ENCODE measurements around the gene TKT.
A peak's percentile ranks its signal among the peaks of the same experiment; 100 is the strongest.
"Not testable (repeated sequence)": the region's sequence is repeated elsewhere in the genome, so short reads cannot be mapped to it uniquely, and the experiment has no call there.

The TKT gene, protein sequence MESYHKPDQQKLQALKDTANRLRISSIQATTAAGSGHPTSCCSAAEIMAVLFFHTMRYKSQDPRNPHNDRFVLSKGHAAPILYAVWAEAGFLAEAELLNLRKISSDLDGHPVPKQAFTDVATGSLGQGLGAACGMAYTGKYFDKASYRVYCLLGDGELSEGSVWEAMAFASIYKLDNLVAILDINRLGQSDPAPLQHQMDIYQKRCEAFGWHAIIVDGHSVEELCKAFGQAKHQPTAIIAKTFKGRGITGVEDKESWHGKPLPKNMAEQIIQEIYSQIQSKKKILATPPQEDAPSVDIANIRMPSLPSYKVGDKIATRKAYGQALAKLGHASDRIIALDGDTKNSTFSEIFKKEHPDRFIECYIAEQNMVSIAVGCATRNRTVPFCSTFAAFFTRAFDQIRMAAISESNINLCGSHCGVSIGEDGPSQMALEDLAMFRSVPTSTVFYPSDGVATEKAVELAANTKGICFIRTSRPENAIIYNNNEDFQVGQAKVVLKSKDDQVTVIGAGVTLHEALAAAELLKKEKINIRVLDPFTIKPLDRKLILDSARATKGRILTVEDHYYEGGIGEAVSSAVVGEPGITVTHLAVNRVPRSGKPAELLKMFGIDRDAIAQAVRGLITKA

DNA sequence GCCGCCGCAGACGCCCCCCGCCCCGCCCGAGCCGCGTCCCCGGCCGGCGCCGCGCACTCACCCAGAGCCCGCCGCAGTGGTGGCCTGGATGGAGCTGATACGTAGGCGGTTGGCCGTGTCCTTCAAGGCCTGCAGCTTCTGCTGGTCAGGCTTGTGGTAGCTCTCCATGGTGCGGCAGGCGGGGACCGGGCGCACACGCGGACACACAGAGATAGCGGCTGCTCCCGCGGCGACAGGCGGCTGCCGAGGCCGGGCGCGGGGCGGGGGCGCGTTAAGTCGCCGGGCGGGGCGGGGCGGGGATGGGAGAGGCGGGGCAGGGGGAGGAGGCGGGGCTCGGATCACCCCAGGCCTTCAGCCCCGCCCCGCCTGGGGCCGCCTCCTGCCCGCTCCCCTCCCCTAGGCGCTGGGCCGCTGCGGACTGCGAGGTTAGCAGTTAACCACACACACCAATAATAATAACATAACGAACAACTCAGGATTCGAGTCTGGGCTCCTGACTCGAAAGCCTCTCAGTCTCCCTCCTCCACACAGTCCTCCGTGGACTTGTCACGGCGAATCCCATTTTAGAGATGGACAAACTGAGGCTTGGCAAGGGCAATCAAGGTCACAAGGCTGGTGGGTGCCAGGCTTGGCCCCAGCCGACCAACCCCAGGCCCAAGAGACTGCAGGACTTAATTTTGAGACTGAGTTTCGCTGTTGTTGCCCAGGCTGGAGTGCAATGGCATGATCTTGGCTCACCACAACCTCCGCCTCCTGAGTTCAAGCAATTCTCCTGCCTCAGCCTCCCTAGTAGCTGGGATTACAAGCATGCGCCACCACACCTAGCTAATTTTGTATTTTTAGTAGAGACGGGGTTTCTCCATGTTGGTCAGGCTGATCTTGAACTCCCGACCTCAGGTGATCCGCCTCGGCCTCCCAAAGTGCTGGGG, at the start of gene TKT:
Gene TKT, minus strand, starts transcription at position 248 of the 929 bp plus-strand sequence. Its CDS starts 80 bp downstream, at position 168.
- DNase-seq: peak; percentile 53 to 81 (median 59)

DNA sequence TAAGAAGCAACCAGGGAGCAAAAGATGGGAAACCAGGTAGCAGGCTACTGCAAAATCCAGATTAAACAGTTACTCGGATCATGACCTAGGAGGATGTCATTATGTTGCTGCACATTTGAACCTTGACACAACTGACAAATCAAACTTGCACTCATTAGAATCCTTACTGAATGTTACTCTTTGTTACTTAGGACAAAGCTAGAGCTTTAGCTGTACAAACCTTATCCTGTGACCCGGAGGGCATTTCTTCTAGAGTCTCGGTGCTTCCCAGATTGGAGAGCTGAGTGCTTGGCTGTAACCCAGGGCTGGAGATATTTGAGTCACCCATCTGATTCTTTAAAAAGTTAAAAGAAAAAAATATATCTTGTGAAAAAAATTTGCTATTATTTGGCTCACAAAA, 48.1 kb upstream of the TKT start:
- no peak for DNase-seq

DNA sequence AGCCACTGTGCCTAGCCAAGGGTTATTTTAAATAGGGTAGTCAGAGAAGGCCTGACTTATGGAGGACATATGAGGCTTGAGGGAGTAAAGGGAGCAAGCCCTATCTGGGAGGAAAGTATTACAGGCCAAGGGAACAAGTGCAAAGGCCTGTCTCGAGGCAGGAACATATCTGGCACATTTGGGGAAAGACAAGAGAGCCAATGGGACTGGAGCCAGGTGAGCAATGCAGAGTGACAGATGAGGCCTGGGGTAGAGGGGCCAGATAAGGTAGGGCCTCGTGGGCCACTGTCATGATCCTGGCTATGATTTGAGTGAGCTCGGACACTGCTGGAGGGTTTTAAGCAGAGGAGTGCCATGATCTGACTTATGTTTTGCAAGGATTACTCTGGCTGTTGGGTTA, 47.7 kb upstream of the TKT start:
- DNase-seq: no peak

DNA sequence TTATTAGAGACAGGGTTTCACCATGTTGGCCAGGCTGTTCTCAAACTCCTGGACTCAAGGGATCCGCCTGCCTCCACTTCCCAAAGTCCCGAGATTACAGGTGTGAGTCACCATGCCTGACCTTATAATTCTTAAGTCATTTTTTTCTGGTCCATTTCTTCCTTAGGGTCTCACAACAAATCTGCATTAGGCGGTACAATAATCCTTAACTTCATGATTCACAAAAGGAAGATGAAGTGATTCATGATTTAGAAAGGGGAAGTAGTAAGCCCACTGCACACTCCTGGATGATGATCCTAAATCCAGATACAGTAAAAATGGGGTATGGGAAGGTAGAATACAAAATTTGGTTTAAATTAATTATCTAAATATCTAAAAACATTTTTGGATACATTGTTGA, 45.0 kb upstream of the TKT start:
- DNase-seq: no peak

DNA sequence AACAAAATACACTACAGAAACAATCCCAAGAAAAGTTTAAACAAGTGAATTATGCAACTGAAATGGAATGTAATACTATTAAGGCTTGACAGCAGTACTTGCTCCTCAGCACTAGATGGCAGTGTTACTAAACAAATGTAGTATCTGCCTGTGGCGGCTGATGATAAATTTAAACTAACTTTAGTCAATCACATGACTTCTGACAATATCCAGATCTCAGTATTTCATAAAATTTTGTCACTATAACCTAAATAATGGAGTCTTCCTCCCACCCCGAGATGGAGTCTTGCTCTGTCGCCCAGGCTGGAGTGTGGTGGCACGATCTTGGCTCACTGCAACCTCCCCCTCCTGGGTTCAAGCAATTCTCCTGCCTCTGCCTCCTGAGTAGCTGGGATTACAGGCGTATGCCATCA, 43.8 kb upstream of the TKT start:
- not testable (repeated sequence) for DNase-seq

DNA sequence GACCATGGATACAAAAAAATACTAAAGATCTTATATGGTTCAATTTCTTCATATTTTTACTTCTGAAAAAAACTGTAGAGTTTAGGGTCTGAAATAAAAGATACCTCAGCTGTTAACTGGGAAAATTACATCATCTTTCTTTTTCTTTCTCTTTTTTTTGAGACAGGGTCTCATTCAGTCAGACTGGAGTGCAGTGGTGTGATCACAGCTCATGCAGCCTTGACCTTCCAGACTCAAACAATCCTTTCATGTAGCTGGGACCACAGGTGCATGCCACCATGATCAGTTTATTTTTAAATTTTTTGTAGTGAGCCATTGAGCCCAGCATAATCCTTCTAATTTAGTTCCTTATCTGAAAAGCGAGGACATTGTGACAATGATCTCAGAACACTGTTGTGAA, 39.6 kb upstream of the TKT start:
- DNase-seq: no peak

DNA sequence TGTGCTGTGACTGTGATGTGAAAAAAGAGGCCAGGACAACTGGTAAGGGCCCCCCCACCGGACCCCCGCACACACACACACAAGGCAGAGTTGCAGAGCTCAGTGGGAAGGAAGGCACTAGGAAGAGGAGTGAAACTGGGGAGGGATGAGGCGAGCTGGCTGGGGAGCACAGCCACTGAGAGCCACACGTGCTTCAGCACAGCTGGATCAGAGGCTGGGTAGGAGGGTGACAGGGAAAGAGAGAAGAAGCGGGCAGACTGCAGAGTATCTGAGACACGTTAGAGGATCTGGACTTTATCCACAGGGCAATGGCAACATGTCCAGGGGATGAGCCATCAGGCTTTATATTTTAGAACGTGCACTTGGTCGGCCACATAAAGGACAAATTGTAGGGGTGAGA, 38.0 kb upstream of the TKT start:
- DNase-seq: no peak

DNA sequence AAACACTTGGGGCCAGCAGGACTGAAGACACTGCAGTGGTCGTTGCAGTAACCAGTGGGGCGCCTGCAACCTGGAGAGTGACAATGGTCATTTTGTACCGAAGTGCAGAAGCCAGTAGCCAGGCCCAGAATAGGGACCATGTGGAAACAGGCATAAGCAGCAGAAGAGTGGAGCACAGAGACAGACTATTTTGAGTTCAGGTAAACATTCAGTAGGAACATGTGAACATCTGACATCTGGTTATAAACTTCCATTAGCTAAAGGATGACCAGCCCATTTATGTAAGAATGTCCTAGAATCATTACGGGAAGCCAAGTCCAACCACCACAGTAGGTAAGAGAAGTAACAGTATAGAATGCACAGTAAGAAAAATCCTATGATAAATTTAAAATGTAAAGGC, 32.4 kb upstream of the TKT start:
- no peak for DNase-seq

DNA sequence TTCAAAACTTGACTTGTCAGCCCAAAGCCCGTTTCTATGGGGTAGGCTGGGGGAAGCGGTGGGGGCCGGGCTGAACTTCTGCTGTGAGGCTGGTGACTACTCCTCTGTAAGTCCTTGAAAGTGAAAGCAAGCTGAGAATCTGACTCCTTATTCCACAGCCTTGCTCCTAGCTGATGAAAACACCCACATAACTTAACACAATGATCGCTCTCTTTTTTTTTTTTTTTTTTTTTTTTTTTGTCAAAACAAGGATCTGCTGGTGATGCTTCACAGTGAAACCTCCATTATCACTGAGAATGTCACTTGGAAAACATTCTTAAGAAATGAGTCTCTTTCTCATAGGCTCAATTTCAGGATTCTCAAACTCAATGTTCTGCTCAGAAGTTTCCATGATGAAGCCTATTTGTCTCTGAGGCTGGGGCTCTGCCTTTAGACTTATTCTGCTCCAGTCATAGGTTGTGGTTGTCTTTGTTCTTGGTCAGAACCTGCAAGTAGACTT, 31.4 kb upstream of the TKT start:
- no peak for DNase-seq

DNA sequence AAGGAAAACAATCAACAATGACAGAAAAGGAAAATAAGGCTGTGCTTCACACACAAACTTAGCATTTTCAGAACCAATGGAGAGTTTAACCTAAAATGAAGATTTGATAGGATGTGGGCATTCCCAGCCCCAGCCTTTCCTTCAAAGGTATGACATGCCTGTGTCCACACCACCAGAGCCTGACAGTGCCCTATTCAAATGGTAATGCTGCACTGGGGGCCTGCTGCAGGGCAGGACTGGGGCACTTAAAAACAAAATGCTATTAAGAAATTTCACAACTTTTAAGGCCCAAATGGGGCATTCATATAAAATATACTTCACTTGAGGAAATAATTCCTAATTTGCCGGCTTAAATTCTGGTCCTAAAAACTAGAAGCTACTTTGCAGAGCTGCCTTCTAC, 30.9 kb upstream of the TKT start:
- no peak for DNase-seq

DNA sequence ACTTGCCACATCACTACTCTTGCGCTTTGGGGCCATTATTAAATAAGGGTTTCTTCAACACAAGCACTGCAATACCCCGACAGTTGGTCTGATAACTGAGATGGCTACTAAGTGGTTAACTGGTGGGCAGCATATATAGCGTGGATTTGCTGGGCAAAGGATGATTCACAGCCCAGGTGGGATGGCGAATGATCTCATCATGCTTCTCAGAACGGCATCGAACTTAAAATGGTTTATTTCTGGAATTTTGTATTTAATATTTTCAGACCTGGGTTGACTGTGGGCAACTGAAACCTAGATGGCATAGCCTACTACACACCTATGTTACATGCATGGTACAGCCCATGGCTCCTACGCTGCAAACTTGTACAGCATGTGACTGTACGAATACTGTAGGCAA, 26.8 kb upstream of the TKT start:
- no peak for DNase-seq

DNA sequence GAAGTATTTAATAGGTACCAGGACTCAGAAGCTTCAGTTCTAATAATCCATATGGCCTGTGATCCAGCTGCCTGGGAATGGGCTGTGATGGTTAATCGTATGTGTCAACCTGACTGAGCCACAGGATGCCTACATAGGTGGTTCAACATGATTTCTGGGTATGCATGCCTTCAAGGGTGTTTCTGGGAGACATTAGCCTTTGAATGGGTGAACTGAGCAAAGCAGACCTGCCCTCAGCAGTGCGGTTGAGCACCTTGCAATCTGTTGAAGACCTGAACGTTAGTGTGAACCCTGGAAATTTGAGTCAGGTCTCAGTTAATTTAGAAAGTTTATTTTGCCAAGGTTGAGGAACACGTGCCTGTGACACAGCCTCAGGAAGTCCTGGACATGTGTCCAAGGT, 22.8 kb upstream of the TKT start:
- DNase-seq: no peak

DNA sequence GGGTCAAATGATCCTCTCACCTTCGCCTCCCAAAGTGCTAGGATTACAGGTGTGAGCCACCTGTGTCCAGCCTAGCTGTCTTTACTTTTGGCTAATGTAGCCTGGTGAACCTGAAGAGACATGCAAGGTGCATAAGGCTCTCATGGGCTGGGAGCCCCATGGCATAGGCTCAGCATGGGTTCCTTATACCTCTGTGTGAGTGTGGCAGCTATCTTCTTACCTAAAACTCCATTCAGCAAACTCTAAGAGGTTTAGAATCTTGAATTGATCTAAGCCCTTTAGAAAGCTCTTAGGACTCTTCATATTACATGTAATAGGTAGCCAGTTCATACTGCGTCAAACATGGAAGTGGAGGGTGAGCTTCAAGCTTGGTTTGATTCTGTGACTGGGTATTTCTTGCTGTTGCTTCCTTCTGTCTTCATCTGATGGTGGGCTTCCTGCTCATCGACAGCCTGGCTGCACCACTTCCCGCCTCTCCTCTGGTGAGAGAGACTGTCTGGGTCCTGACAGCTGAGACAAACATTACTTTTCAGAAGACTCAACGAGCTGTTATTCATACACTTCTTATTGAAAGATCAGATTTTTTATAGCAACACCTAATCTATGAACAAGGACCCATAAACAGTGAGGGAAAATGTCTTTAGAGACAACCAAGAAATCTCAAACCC, 19.2 kb upstream of the TKT start:
- peak in 1 of 4 experiments; percentile 6 for DNase-seq

DNA sequence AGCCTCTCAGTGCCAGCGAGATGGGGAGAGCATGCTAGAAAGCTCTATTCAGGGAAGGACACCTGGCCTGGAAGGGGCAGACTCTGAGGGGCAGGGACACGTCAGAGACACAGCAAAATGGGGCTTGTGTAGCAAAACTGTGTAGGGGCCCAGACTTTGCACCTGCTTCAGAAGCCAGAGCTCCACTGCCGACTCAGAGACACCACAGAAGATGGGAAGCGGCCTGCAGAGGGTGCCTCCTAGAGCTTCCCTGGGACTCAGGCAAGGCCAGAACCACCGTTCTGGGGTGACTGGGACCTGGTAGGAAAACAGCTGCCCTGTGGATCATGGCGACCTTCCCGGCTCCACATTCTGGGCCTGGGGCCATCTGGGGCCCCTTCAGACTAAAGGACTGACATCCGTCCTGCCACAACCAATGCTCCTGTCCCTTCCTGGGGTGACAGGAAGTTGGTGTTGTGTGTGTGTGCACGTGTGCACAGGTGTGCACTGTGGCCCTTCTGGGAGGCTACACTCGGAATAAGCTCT, 17.4 kb upstream of the TKT start:
- no peak for DNase-seq

DNA sequence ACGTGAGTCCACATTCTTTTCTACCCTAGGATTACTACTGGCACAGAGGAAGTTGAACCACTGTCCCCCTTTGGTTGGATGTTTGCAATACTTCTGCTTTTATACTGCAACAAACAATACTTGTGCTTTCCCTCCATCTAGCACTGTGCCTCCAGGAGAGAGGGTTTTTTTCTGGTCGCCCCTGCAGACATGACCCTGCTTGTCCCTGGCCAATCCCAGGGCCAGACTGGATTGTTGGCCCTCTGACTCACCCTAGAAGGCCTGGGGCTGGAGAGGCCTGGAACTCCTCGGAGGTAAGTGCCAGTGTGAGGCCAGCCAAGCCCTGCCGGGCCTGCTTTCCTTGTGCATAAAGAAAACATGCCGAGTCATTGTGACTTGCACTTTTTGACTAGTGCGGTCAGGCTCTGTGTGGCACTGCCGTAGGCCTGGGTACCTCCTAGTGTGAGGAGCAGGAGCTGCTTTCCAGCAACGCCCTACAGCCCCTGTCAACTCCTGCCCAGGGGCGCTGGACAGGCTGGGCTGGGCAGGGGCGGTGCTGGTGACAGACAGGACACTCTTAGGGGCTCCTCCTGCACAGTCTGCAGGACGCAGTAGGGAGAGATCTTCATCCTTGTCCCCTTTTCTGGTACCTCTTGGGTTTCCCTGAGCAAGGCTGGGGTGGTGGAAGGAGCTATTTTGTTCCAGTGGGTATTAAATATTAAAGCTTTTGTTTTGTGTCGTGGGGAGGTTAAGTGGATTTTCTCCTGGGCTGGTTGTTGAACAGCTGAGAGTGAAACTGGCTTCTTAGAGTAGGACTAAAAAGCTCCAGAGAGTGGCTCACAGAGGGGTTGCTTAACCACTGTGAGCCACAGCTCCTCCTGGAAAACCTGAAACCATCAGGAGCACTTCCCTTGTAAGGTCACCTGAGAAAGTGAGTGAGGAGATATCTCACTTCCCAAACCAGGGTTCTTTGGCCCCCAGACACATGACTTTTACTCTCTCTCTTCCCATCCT, 14.4 kb upstream of the TKT start:
- DNase-seq: no peak

DNA sequence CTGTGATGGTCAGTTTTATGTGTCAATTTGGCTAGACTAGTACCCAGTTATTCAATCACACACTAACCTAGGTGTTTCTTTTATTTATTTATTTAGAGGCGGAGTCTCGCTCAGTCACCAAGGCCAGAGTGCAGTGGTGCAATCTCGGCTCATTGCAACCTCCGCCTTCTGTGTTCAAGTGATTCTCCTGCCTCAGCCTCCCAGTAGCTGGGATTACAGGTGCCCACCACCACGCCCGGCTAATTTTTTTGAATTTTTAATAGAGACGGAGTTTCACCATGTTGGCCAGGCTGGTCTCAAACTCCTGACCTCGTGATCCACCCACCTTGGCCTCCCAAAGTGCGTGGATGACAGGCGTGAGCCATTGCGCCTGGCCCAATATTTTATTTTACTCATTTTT, 13.4 kb upstream of the TKT start:
- DNase-seq: not testable (repeated sequence)

DNA sequence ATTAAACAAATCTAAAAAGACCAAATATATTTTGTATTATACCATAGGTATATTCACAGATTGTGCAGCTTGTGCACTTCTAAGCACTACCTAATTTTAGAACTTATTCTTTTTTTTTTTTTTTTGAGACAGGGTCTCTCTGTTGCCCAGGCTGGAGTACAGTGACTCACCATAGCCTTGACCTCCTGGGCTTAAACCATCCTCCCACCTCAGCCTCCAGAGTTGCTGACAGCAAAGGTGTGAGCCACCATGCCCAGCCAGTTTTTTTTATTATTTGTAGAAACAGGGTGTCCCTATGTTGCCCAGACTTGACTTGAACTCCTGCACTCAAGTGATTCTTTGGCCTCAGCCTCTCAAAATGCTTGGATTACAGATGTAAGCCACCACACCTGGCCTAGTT, 11.9 kb upstream of the TKT start:
- no peak for DNase-seq

DNA sequence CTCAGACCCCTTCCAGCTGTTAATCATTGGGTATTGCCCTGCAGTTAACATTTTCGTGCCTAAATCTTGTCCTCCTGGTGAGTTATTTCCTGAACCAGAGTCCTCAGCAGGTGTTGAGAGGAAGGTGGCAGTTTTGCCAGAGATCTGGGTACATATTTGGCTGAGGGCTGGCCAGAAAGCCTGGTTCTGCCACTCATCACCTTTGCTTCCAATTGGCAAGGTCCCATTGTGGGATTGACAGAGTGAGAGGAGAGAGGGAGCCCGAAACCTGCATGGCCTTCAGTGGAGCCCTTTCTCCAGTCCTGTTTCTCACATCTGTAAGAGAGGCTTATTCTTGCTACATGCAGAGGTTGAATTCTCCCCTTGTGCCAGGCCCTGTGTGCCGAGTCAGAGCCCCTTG, 8.9 kb upstream of the TKT start:
- DNase-seq: no peak

DNA sequence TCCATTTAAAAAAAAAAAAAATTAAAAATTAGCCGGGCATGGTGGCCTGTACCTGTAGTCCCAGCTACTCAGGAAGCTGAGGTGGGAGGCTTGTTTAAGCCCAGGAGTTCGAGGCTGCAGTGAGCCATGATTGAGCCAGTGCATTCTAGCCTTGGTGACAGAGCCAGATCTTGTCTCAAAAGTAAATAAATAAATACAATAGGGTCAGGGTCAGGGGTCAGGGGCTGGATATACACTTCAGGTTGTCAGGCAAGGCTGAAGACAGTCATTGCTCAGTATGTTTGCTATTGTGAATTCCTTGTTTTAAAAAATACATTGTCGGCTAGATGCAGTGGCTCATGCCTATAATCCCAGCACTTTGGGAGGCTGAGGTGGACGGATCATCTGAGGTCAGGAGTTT, 8.1 kb upstream of the TKT start:
- DNase-seq: no peak

DNA sequence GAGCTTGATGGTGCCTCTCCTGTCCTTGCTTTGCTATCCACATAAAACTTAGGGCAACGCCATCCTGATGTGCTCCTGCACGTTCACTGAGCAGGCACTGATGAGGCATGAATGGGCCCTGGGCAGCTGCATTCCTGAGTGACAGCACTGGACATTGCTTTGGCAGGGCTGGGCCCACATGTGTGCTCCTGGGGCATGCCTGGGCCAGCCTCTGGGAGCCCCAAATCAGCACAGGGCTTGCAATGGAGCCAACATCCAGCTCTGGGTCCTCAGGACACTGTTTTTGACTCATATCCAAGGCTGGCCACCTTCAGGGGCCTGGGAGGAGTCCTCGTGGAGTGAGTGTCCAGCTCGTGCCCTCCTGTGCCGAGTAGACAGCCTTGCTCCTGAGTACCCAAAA, 5.9 kb upstream of the TKT start:
- DNase-seq: no peak

DNA sequence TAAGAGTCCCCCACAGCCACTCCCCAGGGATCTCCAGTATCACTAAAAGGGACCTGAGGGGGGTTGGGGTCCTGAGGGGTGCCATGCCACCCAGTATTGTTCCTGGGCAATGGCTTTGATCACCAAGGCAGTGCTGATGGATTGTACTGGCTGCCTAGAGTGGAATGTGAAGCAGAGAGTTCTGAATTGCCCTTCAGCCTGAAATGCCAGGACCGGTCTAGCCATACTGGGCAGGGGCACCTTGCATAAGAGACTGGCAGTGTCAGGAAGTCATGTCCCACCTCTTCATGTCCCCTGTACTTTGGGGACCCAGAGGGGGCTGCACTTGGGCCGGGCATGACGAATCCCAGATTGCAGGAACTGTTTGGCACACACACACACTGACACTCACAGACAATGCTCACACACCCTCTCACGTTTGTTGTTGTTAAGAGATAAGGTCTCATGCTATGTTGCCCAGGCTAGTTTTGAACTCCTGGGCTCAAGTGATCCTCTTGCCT, 4.5 kb upstream of the TKT start:
- DNase-seq: no peak

Measured in activated naive CD4-positive, alpha-beta T cell (primary cell).